ENCODE data around the gene TANGO2. TPM values are rescaled to one million over a fixed set of nuclear protein-coding genes. Genes with fewer than 3 reads are reported as not detected.

TANGO2 gene
- total RNA-seq, 1 donor from 2014 or later: 13.6 TPM

GRCh38 chr22:19983741-19984140 lies 37.2 kb upstream of the TANGO2 start:
- peaks cover 14 to 27% (median 27%) of the 10 kb centered on the region in 3 donors for H3K36me3 ChIP-seq (ENCODE audit: control insufficient read depth in 3 of 3, insufficient read depth in 3 of 3, low read length in 3 of 3)
- H3K27me3 ChIP-seq (ENCODE audit: control insufficient read depth in 3 of 3, insufficient read depth in 3 of 3, low read length in 3 of 3): no peaks in the 10 kb centered on the region
- peak overlapping the region; percentile 68 to 94 (median 94) for H3K9ac ChIP-seq (ENCODE audit: low read depth in 1 of 3, low read length in 3 of 3)
- H3K4me3 ChIP-seq (ENCODE audit: low read length in 3 of 3): peak overlapping the region in 1 of 3 donors; percentile 27
- H3K4me1 ChIP-seq (ENCODE audit: control insufficient read depth in 3 of 3, insufficient read depth in 3 of 3, low read length in 3 of 3): peaks cover 58 to 70% (median 67%) of the 10 kb centered on the region in 3 donors
- no peaks in the 10 kb centered on the region for H3K9me3 ChIP-seq (ENCODE audit: control insufficient read depth in 3 of 3, low read length in 3 of 3)
- peak overlapping the region; percentile 98 for H3K27ac ChIP-seq (ENCODE audit: low read depth, low read length)

- H3K9ac ChIP-seq (ENCODE audit: low read depth in 1 of 3, low read length in 3 of 3): peak overlapping the region; percentile 59 to 94 (median 94)
These were observed 36.6 kb upstream of the TANGO2 start for GRCh38 chr22:19984201-19984753.

GRCh38 chr22:19984851-19985811 lies 35.8 kb upstream of the TANGO2 start:
- H3K9me3 ChIP-seq (ENCODE audit: control insufficient read depth in 3 of 3, low read length in 3 of 3): no peaks in the 10 kb centered on the region
- peaks cover 58 to 71% (median 65%) of the 10 kb centered on the region in 3 donors for H3K4me1 ChIP-seq (ENCODE audit: control insufficient read depth in 3 of 3, insufficient read depth in 3 of 3, low read length in 3 of 3)
- H3K27ac ChIP-seq (ENCODE audit: low read depth, low read length): peak overlapping the region; percentile 98
- H3K9ac ChIP-seq (ENCODE audit: low read depth in 1 of 3, low read length in 3 of 3): peak overlapping the region; percentile 81 to 94 (median 94)
- peak overlapping the region; percentile 73 to 86 (median 80) for H3K4me3 ChIP-seq (ENCODE audit: low read length in 3 of 3)
- no peaks in the 10 kb centered on the region for H3K27me3 ChIP-seq (ENCODE audit: control insufficient read depth in 3 of 3, insufficient read depth in 3 of 3, low read length in 3 of 3)
- peaks cover 5 to 14% (median 13%) of the 10 kb centered on the region in 3 donors for H3K36me3 ChIP-seq (ENCODE audit: control insufficient read depth in 3 of 3, insufficient read depth in 3 of 3, low read length in 3 of 3)

More at GRCh38 chr22:19984201-19984753, 36.6 kb upstream of the TANGO2 start:
- peak overlapping the region in 2 of 3 donors; percentile 35 to 65 for H3K4me3 ChIP-seq (ENCODE audit: low read length in 3 of 3)
- no peaks in the 10 kb centered on the region for H3K9me3 ChIP-seq (ENCODE audit: control insufficient read depth in 3 of 3, low read length in 3 of 3)
- no peaks in the 10 kb centered on the region for H3K27me3 ChIP-seq (ENCODE audit: control insufficient read depth in 3 of 3, insufficient read depth in 3 of 3, low read length in 3 of 3)
- H3K4me1 ChIP-seq (ENCODE audit: control insufficient read depth in 3 of 3, insufficient read depth in 3 of 3, low read length in 3 of 3): peaks cover 58 to 71% (median 67%) of the 10 kb centered on the region in 3 donors
- H3K27ac ChIP-seq (ENCODE audit: low read depth, low read length): peak overlapping the region; percentile 98
- H3K36me3 ChIP-seq (ENCODE audit: control insufficient read depth in 3 of 3, insufficient read depth in 3 of 3, low read length in 3 of 3): peaks cover 8 to 22% (median 22%) of the 10 kb centered on the region in 3 donors

GRCh38 chr22:19986011-19986409 lies 34.9 kb upstream of the TANGO2 start:
- peaks cover 0 to 8% (median 6%) of the 10 kb centered on the region in 3 donors for H3K36me3 ChIP-seq (ENCODE audit: control insufficient read depth in 3 of 3, insufficient read depth in 3 of 3, low read length in 3 of 3)
- no peaks in the 10 kb centered on the region for H3K9me3 ChIP-seq (ENCODE audit: control insufficient read depth in 3 of 3, low read length in 3 of 3)
- H3K4me1 ChIP-seq (ENCODE audit: control insufficient read depth in 3 of 3, insufficient read depth in 3 of 3, low read length in 3 of 3): peaks cover 56 to 67% (median 64%) of the 10 kb centered on the region in 3 donors
- H3K27ac ChIP-seq (ENCODE audit: low read depth, low read length): peak overlapping the region; percentile 98
- H3K9ac ChIP-seq (ENCODE audit: low read depth in 1 of 3, low read length in 3 of 3): peak overlapping the region; percentile 81 to 94 (median 94)
- no peaks in the 10 kb centered on the region for H3K27me3 ChIP-seq (ENCODE audit: control insufficient read depth in 3 of 3, insufficient read depth in 3 of 3, low read length in 3 of 3)
- peak overlapping the region; percentile 73 to 86 (median 80) for H3K4me3 ChIP-seq (ENCODE audit: low read length in 3 of 3)

- Histone ChIP-seq H3K9me3 (ENCODE audit: control insufficient read depth in 3 of 3, low read length in 3 of 3) (no peaks in the 10 kb centered on the region), H3K27ac (ENCODE audit: low read depth, low read length) (peak overlapping the region; percentile 98), H3K4me3 (ENCODE audit: low read length in 3 of 3) (peak overlapping the region; percentile 73 to 86 (median 80)), H3K36me3 (ENCODE audit: control insufficient read depth in 3 of 3, insufficient read depth in 3 of 3, low read length in 3 of 3) (peaks cover 0 to 4% (median 2%) of the 10 kb centered on the region in 3 donors), H3K9ac (ENCODE audit: low read depth in 1 of 3, low read length in 3 of 3) (peak overlapping the region; percentile 81 to 94 (median 94)), H3K4me1 (ENCODE audit: control insufficient read depth in 3 of 3, insufficient read depth in 3 of 3, low read length in 3 of 3) (peaks cover 62 to 67% (median 64%) of the 10 kb centered on the region in 3 donors), H3K27me3 (ENCODE audit: control insufficient read depth in 3 of 3, insufficient read depth in 3 of 3, low read length in 3 of 3) (no peaks in the 10 kb centered on the region)
These were observed 34.2 kb upstream of the TANGO2 start for GRCh38 chr22:19986410-19987341.

- H3K9ac ChIP-seq (ENCODE audit: low read depth in 1 of 3, low read length in 3 of 3): peak overlapping the region in 1 of 3 donors; percentile 45
- H3K9me3 ChIP-seq (ENCODE audit: control insufficient read depth in 3 of 3, low read length in 3 of 3): no peaks in the 10 kb centered on the region
- H3K27me3 ChIP-seq (ENCODE audit: control insufficient read depth in 3 of 3, insufficient read depth in 3 of 3, low read length in 3 of 3): no peaks in the 10 kb centered on the region
- H3K27ac ChIP-seq (ENCODE audit: low read depth, low read length): peak overlapping the region; percentile 57
- H3K4me3 ChIP-seq (ENCODE audit: low read length in 3 of 3): no peak overlapping the region
- peaks cover 0 to 2% (median 0%) of the 10 kb centered on the region in 3 donors for H3K36me3 ChIP-seq (ENCODE audit: control insufficient read depth in 3 of 3, insufficient read depth in 3 of 3, low read length in 3 of 3)
- H3K4me1 ChIP-seq (ENCODE audit: control insufficient read depth in 3 of 3, insufficient read depth in 3 of 3, low read length in 3 of 3): peaks cover 62 to 67% (median 64%) of the 10 kb centered on the region in 3 donors
These were observed 33.3 kb upstream of the TANGO2 start for GRCh38 chr22:19987394-19988306.

GRCh38 chr22:19988331-19988808 lies 32.5 kb upstream of the TANGO2 start:
- peaks cover 61 to 65% (median 64%) of the 10 kb centered on the region in 3 donors for H3K4me1 ChIP-seq (ENCODE audit: control insufficient read depth in 3 of 3, insufficient read depth in 3 of 3, low read length in 3 of 3)
- H3K4me3 ChIP-seq (ENCODE audit: low read length in 3 of 3): no peak overlapping the region
- H3K9me3 ChIP-seq (ENCODE audit: control insufficient read depth in 3 of 3, low read length in 3 of 3): no peaks in the 10 kb centered on the region
- H3K27ac ChIP-seq (ENCODE audit: low read depth, low read length): no peak overlapping the region
- H3K9ac ChIP-seq (ENCODE audit: low read depth in 1 of 3, low read length in 3 of 3): no peak overlapping the region
- H3K27me3 ChIP-seq (ENCODE audit: control insufficient read depth in 3 of 3, insufficient read depth in 3 of 3, low read length in 3 of 3): no peaks in the 10 kb centered on the region
- peaks cover 0 to 2% (median 0%) of the 10 kb centered on the region in 3 donors for H3K36me3 ChIP-seq (ENCODE audit: control insufficient read depth in 3 of 3, insufficient read depth in 3 of 3, low read length in 3 of 3)

- Histone ChIP-seq H3K27ac (ENCODE audit: low read depth, low read length) (no peak overlapping the region), H3K4me3 (ENCODE audit: low read length in 3 of 3) (no peak overlapping the region), H3K4me1 (ENCODE audit: control insufficient read depth in 3 of 3, insufficient read depth in 3 of 3, low read length in 3 of 3) (peaks cover 53 to 62% (median 57%) of the 10 kb centered on the region in 3 donors)
These were observed 31.8 kb upstream of the TANGO2 start for GRCh38 chr22:19988965-19989724.

More at GRCh38 chr22:19988965-19989724, 31.8 kb upstream of the TANGO2 start:
- Histone ChIP-seq H3K36me3 (ENCODE audit: control insufficient read depth in 3 of 3, insufficient read depth in 3 of 3, low read length in 3 of 3) (peaks cover 0 to 2% (median 0%) of the 10 kb centered on the region in 3 donors), H3K27me3 (ENCODE audit: control insufficient read depth in 3 of 3, insufficient read depth in 3 of 3, low read length in 3 of 3) (no peaks in the 10 kb centered on the region), H3K9me3 (ENCODE audit: control insufficient read depth in 3 of 3, low read length in 3 of 3) (no peaks in the 10 kb centered on the region), H3K9ac (ENCODE audit: low read depth in 1 of 3, low read length in 3 of 3) (no peak overlapping the region)
